Measurements from ENCODE around the gene SMURF2.
"Not testable (repeated sequence)": the region's sequence is repeated elsewhere in the genome, so short reads cannot be mapped to it uniquely, and the experiment has no call there.

The SMURF2 gene

DNA sequence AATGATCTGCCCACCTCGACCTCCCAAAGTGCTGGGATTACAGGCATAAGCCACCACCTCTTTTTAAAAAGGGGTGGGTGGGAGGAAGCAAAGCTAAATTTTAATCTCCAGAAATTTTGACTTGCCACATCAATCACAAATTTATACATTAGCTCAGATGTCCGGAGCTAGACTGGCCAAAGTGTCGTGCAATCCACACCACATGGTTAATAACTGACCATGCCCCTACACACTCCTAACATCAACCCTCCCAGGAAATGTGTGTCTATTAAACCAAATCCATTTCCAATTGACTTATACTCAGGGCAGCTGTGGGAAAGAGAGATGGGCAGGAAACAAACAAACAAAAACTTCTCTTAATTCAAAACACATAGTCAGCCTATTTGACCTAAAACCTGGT lies 29.9 kb downstream of the SMURF2 start:
- DNase-seq: no peak

DNA sequence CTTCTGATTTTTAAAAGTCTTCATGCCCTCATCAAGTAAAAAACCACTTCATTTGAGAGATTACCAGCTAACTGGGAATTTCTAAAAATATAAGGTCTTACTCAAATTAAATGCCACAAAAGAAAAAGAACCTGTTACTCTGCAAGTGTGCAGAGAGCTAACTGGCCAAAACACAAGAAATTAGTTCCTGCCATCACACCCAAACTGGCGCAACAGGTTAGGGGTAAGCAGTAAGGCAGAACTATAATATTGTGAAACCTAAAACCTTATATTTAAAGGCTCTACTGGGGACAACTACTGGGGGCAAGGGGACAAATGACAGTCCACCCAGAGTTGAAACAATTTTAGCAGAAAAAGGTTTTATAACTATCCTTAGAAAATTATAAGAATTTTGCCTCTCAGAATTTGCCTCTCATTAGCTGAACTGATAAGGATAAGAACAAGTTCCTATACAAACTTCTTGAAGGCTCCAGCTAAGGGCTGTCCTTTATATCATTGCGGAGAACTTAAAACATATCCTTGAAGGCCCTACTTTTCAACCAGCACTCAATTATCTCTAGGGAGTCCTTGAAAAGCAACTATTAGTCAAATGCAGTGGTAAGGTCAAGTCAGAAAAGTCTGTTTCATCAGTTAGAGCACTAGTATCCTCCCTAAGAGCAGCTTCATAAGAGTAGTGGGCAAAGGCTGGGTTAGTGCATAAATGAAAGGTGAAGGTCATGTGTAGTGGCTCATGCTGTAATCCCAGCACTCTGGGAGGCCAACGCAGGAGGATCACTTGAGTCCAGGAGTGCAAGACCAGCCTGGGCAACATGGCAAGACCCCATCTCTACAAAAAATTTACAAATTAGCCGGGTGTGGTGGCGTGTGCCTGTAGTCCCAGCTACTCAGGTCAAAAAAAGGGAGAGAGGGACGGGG lies 31.5 kb downstream of the SMURF2 start:
- no peak for DNase-seq

DNA sequence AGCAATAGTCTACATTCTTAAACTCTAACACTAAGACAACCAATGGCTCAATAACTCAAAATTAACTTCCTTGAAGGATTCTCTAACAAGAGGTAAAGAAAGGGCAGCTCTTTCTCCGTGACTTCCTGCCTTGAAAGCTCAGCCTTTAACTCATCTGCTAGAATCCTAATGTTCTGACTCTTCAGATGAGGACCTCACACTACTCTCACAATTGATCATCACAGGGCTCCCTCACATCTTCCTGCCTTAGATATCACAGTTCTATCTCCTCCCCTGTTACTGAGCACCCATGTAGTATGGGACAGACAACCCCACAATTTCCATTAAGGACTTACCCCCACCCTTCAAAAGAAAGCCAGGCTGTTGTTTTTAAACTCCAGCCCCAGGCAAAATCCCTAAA lies 33.5 kb downstream of the SMURF2 start:
- no peak for DNase-seq

DNA sequence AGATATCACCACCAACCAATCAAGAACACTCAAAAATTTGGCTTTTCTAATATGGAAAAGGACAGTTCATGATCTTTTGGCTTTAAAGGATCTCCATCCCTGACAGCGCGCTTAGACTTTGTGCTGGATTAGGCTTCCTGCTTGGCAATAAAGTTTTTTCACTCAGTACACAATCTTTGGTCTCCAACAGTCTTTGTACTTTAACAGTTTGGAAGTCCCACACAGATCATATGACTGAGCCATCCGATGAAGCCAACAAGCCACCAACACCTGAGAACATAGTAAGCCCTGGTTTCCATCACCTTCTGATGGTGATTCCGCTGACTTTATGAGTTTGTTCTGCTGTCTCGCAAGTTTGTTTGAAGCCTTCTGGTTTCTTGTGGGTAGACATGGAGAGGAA lies 34.3 kb downstream of the SMURF2 start:
- no peak for DNase-seq

DNA sequence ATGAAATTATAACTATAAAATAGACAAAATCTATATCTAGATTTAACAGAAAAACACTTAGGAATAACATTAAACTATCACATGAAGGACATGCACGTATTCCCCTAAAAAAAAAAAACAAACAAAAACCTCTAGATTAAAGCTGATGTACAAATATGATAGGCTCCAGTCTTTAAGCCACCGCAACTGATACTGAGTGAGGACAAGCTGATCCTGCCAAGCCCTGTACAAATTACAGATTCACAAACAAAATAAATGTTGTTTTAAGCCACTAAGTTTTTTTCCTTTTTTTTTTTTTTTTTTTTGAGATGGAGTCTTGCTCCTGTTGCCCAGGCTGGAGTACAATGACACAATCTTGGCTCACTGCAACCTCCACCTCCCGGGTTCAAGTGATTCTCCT lies 35.3 kb downstream of the SMURF2 start:
- DNase-seq: no peak

DNA sequence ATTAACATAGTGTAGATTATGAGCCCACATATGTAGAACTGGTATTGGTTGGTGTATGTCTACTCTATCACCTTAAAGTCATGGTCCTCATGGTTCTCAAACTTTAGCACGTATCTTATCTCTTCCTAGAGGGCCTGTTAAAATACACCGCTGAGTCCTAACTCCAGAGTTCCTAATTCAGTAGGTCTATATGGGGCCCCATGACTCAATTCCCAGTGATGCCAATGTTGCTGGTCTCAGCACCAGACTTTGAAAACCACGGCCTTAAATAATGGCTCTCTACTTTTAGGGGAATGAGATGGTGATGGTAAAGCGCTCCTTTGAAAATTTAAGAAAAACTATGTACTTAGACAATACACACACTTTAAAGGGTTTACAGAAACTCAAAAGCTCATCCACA lies 36.6 kb downstream of the SMURF2 start:
- no peak for DNase-seq

DNA sequence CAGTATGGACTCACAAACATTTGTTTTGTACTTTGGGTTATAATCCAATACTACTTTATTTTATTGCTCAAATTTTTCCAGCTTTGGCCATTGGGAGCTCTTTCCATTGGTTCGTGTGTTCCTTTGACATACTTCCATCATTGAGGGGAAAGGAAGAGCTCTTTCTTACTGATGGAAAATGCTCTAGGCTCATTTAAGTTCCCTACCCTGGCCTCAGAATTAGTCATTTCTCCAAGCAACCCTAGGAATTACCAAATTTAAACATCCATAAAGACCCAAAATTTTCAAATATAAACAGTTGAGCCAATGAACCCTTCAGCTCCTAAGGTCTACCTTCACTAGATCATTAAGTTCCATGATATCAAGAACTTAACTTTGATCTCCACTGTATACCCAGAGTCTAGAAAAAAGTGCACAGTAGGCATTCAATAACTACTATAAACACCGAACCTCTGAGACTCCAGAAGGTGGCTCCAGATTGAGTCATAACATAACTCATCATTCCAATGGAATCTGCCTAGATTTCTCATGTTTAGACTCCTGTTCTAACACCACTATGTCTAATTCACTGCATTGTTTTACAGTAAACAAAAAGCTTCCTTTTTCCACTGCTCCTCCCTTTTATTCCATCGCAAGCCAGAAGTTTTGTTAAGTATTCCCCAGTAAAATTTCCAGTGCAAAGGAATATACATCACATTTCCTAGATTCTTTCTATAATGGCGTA lies 39.0 kb downstream of the SMURF2 start:
- DNase-seq: no peak

DNA sequence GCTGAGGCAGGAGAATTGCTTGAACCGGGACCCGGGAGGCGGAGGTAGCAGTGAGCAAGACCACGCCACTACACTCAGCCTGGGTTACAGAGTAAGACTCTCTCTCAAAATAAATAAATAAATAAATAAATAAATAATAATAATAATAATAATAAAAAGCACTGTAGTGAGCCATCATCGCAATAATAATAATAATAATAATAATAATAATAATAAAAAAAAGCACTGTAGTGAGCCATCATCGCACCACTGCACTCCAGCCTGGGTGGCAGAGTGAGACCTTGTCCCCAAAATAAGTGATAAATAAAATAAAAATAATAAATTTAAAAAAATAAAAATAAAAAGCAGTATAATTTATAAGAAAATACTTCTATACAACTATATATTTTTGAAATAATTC lies 40.3 kb downstream of the SMURF2 start:
- DNase-seq: no peak

DNA sequence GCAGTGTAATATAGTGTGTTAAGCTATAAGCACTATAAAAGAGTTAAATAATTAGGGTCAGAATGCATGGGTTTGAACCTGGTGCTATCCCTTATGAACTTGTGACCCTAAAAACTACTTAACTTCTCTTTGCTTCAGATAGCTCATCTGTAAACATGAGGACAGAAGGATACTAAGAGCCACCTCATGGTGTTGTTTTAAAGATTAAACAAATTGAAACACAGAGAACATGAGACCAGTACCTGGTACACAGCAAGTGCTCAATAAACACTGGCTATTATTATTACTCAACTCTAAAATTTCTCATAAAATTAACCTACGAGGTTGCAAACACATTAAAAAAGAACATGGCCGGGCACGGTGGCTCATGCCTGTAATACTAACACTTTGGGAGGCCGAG lies 43.3 kb downstream of the SMURF2 start:
- no peak for DNase-seq

DNA sequence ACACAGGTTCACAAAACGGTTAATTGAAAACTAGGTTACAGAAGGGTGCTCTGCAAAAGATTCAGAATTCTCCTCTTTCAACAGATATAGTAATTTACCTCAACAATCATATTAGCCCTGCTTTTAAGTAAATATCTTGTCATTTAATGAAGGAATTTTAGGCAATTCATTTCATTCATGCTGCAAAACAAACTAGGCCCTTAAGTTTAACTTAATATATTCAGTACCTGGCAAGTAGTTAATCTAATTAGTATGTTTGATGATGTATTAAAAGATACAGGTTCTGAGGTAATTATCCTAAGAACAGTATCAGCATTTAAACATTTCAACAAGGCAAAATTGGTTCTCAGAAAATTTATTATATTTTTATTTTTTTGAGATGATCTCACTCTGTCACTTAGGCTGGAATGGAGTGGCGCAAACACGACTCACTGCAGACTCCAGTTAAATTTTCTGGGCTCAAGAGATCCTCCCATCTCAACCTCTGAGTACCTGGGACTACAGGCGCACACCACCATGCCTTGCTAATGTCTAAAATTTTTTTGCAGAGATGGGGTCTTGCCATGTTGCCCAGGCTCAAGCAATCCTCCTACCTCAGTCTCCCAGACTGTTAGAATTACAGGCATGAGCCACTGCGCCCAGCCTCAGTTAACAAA lies 44.9 kb downstream of the SMURF2 start:
- DNase-seq: no peak

DNA sequence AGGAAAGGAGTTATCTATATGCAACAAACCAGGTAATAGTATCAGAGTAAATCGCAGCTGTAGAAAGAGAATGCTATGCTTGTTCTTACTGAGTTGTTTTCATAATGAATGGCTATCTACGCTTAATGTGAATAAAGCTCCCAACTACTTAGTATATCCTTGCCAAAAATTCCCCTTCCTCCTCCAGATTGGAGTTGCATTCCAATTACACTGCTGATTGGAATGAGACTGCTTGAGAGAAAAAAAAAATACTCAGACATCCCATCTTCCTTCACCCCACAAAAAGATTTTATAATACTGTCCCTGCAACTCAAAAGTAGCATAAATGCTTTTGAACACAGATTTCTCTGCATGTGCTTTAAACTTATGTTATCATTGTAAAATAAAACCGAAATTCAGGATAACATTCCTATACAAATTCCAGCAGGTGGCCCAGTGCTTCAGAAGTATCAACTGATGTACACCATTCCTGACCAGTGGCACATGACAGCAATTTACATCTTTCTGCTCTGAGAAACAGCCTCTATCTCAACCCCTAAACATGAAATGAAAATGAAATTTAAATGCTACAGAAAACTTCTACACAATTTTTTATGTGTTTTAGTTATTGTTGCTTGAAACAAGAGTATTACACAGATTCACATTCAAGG lies 47.0 kb downstream of the SMURF2 start:
- DNase-seq: no peak

DNA sequence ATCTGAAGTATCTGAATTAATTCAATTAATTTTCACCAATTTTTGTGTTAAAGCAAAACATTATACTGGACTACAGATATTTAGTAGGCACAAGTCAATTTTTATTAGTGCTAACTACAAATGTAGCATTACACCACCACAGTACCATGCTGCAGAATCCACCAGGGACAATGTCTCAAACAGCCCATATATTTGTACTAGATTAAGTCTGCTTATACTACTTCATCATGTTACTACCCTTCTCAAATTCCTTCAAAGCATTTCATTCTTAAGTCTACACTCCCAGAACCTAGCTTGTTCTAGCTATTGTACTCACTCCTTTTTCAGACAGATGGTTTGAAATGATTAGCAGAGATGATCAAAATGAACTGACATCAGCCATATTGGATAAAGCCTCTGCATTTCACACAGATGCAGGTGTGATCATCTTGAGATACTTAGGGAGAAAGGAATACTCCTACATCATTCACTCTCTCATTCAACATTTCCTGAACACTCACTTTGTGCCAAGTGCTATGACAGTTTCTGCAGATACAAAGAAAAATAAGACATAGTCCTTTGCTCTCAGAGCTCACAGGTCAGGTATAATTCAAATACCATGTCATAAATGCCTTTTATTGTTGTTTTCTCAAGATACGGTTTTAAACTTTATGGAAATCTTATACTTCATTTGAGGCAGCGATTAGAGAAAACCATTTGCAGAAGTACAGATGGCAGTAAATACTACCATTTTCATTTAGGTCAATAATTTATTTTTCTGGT lies 47.7 kb downstream of the SMURF2 start:
- DNase-seq: no peak

DNA sequence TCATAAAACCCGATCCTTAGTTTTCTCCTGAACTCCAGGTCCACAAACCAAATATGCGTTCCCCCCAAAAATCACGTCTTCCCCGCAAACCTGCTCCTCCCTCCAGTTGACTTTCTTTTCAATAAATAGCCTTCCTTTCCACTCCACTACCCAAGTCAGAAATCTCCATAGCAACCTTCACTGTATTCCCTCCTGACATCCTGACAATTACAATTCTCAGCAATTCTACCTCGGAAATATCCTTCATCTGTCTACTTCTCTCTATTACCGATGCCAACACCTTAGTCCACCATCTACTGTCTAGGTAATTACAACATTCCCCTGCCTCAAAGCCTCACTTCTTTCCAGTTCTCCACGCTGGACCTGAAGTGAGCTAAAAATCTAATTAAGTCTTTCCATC lies 50.7 kb downstream of the SMURF2 start:
- no peak for DNase-seq

DNA sequence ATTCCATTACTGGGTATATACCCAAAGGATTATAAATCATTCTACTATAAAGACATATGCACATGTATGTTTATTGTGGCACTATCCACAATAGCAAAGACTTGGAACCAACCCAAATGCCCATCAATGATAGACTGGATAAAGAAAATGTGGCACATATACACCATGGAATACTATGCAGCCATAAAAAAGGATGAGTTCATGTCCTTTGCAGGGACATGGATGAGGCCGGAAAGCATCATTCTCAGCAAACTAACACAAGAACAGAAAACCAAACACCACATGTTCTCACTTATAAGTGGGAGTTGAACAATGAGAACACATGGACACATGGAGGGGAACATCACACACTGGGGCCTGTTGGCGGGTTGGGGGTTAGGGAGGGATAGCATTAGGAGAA lies 51.9 kb downstream of the SMURF2 start:
- DNase-seq: not testable (repeated sequence)

DNA sequence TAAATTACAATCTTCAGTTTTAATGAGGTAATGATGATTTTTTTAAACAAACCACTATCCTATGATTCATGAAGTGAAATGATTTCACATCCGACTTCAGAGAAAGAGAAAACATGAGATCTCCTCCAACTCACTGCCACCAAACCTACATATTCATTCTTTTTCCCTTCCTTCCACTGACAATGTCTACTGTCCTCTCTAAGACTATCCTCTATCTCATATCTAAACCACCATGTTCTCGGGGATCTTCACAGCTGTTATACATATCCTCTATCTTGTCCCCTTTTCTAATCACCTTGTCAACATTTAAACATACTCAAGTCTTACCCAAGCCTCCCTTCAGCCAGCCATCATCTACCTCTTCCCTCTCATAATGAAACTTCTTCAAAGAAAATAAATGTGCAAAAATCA lies 53.5 kb downstream of the SMURF2 start:
- no peak for DNase-seq

DNA sequence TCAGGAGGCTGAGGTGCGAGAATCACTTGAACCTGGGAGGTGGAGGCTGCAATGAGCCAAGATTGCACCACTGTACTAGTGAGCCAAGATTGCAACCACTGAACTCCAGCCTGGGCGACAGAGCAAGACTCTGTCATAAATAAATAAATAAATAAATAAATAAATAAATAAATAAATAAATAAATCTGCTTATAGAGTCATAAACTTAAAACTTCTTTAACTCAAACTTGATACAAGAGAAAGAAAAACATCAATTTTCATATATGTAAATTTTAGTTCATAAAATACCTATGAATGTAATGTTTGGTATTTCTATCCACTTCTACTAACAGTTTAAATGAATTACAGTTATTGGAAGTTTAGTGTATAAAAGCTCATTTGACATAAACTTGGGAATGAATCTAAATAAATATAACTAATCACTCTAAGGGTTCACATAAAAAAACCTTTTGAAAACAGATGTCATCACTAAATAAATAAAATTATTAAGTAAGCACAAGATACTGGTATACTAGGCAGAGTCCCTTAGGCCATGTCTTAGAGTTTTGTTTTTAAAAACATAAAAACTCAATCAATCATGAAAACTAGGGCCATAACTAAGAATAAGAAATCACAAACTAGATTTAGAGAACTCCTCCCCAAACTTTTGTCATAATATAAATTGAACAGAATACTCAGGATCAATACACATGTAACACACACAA lies 54.1 kb downstream of the SMURF2 start:
- no peak for DNase-seq

DNA sequence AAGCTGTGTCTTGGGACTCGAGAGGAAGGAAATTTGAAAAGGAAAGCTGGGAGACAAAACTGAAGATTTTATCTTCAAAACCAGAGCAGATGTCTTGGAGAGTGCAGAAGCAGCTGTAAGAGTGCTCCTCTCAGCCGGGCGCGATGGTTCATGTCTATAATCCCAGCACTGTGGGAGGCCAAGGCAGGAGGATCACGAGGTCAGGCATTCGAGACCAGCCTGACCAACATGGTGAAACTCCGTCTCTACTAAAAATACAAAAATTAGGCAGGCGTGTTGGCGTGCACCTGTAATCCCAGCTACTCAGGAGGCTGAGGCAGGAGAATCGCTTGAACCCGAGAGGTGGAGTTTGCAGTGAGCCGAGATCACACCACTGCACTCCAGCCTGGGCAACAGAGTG lies 57.6 kb downstream of the SMURF2 start:
- not testable (repeated sequence) for DNase-seq

DNA sequence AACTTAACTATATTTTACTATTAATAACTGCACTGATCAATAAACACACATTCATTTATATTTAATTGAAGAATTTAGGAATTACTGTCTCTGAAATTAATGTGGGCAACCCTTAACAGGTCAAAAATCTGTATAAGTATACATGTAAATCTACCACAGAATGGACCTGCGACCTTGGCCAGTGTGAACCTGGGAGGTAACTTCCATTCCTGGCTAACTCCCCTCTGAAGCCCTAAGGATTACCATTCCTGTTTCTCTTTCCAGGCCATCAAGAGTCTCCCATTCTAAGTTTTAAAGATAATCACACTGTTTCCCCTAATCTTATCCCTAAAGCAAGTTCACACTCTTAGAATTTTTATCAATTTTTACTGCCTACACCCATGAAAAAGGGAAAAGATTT lies 58.1 kb downstream of the SMURF2 start:
- DNase-seq: no peak

DNA sequence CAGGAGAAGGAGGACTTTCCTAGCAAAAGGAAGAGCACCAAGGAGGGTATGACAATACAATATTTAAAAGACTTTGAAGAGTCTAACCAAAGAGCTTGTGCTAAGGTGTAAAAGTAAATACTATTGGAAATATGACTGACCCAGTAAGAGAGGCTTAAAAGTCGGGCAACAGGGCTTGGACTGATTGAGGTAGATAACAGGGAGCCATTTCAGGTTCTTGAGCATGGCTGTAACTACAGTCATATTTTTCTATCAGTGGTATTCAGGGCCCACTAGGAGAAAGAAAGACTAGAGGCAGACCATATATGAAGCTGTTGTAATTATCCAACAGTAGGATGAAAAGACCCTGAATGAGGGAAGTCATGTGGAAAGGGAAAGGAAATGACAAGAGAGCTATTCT lies 62.3 kb downstream of the SMURF2 start:
- DNase-seq: no peak

DNA sequence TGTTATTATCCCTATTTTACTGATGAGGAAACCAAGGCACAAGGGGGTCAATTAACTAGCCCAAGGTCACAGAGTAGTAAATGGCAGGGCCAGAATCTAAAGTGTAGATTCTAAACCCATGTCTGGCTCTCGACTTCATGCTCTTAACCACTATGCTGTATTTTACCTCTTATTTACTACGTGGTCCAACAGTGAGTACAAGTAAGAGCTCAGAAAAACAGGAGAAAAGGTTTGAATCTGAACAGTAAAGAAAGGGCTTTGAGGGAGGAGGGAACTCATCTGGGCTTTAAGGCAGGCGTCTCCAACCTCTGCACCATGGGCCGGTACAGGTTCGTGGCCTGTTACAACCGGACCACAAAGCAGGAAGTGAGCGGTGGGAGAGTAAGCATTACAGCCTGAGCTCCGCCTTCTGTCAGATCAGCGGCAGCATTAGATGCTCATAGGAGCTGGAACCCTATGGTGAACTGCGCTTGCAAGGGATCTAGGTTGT lies 62.9 kb downstream of the SMURF2 start:
- no peak for DNase-seq

DNA sequence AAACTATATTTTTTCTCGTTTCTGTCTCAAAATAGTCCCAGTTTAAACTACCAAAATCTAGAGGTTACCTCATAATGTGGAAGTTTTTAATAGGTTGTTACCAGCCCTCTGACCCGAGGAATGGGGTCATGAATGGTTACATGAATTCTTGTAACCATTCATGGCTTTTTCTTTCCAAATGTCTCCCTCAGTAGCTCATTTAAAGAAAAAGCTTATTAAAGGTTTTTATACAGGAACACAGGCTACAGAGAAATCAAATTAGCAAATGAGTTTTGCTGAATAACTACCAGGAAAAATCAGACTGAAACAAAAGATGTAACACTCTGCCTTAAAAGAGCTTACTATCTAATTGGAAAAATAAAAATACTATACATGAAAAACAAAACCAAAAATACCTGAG lies 63.4 kb downstream of the SMURF2 start:
- no peak for DNase-seq
